Measurements from ENCODE around the gene TMEM255A.

The TMEM255A gene

DNA sequence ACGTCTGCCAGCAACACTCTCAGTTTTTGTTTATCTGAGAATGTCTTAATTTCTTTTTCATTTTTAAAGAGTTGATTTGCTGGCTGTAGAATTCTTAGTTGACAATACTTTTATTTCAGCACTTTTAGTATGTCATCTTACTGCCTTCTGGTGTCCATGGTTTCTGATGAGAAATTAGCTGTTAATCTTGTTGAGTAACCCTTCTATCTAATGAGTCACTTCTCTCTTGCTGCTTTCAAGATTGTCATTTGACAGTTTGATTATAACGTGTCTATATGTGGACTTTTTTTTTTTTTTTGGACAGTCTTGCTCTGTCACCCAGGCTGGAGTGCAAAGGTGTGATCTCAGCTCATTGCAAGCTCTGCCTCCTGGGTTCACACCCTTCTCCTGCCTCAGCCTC is 24.0 kb upstream of the TMEM255A start:
- DNase-seq (ENCODE audit: low spot score): no peak
- TF ChIP-seq, protein P1, sequence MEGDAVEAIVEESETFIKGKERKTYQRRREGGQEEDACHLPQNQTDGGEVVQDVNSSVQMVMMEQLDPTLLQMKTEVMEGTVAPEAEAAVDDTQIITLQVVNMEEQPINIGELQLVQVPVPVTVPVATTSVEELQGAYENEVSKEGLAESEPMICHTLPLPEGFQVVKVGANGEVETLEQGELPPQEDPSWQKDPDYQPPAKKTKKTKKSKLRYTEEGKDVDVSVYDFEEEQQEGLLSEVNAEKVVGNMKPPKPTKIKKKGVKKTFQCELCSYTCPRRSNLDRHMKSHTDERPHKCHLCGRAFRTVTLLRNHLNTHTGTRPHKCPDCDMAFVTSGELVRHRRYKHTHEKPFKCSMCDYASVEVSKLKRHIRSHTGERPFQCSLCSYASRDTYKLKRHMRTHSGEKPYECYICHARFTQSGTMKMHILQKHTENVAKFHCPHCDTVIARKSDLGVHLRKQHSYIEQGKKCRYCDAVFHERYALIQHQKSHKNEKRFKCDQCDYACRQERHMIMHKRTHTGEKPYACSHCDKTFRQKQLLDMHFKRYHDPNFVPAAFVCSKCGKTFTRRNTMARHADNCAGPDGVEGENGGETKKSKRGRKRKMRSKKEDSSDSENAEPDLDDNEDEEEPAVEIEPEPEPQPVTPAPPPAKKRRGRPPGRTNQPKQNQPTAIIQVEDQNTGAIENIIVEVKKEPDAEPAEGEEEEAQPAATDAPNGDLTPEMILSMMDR (IDR thresholded peaks at IDR 0.05; ENCODE audit: extremely low read depth, missing control alignments): no peak

DNA sequence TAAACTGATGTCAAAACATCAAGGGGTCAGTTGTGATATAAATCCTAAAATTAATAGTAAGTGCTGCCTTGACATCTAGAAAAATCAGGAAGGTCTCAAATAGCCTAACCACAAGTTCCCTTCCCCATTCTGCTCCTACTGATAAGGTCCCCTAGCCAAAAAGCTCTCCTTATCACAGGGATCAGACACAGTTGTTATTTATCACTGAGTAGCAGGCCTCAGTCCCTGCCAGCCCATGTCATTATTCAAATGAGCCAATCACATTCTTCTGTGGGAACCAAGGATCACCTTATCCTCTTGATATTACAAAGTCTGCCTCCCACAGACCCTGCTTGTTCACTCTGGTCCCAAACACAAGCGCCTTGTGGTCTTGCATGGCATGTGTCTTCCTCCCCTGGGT is 23.3 kb upstream of the TMEM255A start:
- TF ChIP-seq, protein P1 (IDR thresholded peaks at IDR 0.05; ENCODE audit: extremely low read depth, missing control alignments): no peak
- DNase-seq (ENCODE audit: low spot score): no peak

DNA sequence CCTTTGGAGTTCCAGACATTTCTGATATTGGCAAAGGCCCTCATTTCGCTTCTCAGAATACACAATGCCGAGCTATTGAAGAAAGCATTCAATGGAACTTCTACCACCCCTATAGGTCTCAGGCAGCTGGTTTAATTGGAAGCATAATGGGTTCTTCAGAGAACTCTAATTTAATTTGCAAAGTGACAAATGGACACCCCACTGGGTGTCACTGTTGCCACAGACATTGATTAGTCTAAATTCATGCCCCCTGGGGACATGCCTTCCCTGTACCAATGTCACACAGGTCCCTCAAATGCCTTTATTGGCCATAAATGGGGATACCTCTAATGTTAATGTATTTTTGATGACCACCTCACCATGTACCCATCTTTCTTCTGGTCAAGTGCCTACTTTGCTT is 22.9 kb upstream of the TMEM255A start:
- TF ChIP-seq, protein P1 (IDR thresholded peaks at IDR 0.05; ENCODE audit: extremely low read depth, missing control alignments): no peak
- DNase-seq (ENCODE audit: low spot score): no peak

DNA sequence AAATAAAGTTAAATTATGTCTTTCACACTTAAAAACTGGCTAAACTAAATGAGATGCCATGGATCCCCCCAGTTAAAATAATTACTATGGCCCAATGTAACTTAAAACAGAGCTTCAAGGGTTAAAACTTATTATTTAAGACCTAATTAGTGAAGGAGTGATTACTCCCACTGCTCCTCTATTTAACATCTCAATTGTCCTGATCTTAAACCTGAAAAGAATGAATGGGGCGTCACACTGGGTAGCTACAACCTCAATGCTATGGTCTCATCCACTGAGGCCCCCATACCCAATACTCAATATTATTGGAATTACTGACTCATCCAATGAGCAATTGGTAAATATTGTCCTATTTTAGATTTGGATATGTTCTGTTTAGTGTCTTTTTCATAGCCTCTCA is 21.1 kb upstream of the TMEM255A start:
- DNase-seq (ENCODE audit: low spot score): no peak
- TF ChIP-seq, protein P1 (IDR thresholded peaks at IDR 0.05; ENCODE audit: extremely low read depth, missing control alignments): no peak

DNA sequence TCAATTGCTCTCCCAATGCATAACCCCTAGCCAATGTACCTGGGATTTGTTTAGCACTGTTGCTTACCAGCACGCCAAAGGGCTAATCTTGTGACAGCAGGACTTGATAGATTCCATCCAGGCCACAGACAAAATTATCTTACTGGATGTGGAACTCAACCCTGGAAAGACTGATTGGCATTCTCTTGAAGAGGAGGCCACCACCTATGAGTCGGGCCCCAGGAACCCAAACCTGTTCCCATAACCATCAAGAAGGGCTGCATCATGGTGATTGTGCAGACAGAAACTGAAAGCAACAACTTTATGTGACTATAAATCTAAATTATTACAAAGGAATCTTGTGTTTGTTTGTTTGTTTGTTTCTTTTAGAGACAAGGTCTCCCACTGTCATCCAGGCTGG is 19.9 kb upstream of the TMEM255A start:
- no peak for DNase-seq (ENCODE audit: low spot score)
- TF ChIP-seq, protein P1 (IDR thresholded peaks at IDR 0.05; ENCODE audit: extremely low read depth, missing control alignments): no peak

DNA sequence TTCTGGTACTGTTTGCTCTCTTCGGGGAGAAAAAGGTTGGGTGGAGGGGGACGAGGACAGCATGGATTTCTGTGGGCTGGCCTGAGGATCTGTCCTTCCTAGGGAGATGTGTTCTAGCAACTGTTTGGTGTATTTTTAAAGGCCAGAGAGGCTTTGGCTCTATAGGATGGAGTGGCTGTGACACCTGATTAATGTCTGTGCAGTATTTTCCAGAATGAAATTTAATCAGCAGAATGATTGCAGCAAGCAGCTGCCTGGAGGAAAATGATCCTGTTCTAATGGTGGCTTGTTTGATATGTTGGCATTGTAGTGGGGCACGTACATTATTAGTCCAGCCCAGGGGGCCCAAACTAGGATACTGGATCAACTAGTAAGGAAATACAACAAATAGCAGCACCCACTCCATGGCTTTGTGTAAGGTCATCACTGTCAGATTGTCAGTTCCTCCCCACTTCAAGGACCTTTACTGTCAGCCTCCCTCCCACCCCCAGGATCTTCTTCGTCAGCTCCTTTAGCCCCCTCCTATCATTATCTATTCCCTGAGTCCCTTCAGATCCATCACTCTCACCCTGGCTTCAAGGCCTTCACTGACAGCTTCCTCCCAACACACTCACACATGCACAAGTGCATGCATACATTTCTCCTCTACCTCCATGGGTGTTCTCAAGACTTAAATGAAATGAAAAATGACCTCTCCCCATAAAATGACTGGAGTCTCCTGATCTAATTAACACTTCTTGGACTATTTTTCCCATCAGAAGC is 10.4 kb upstream of the TMEM255A start:
- TF ChIP-seq, protein P1 (IDR thresholded peaks at IDR 0.05; ENCODE audit: extremely low read depth, missing control alignments): no peak
- DNase-seq (ENCODE audit: low spot score): no peak

DNA sequence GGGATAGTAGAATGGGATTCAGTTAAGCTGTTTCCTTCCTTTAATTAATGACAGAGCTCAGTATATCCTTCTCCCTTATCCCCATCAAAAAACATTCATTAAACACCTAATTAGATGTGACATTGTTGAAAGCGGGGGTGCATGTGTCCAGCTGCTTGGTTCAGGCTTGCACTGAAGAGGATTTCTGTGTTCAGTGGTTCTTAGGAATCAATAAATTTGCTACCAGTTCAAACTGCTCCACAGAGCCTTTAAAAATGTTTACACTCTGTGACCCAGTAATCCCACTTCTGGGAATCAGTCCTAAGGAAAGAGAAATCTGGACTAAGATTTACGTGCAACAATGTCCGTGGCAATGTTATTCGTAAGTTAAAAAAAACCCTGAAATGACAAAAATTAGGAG is 7.2 kb upstream of the TMEM255A start:
- no peak for DNase-seq (ENCODE audit: low spot score)
- TF ChIP-seq, protein P1 (IDR thresholded peaks at IDR 0.05; ENCODE audit: extremely low read depth, missing control alignments): no peak
